Naive thymus-derived CD4-positive, alpha-beta T cell (primary cell): Measurements from ENCODE around the gene ATG16L2. TPM values are rescaled to one million over a fixed set of nuclear protein-coding genes. Genes with fewer than 3 reads are reported as not detected.

Source experiments
- microRNA-seq: library from miRNA; unstranded; fragments of <30 nt; microRNA quantifications from one replicate; pipeline ENCODE4 v1.2.0, GENCODE V29; 2022; ENCODE audit warnings: borderline microRNAs expressed
- polyA plus RNA-seq, 2 donors: library from polyadenylated mRNA; unstranded; fragments of 300-500 nt; fragmentation: Illumina TruSeq; gene quantifications; one replicate each; pipeline ENCODE4 v1.2.3, GENCODE V29; 2021
- total RNA-seq, 6 experiments: library from RNA in 5 of 6; stranded (reverse) in 5 of 6; gene quantifications; 1 replicate in 5 of 6; 2 replicates in 1 of 6; pipeline ENCODE4 v1.2.3 and lab custom pipeline; 2021 to 2026

Gene ATG16L2
- total and polyA plus RNA-seq, 7 experiments from 2014 or later, result 12.8 to 199 (median 134) TPM

Small RNAs within 50 kb of the gene (microRNA-seq; reads per million reads assigned to microRNA genes)
- not detected for gene MIR4692

Other genes with a start within 250 kb of the ATG16L2 start
- 1 to 10 TPM in 4 of 5 experiments, under 1 TPM in 1; 0.97 to 9.0 (median 1.7) TPM for gene PDE2A, start 140.0 kb upstream of the ATG16L2 start, total RNA-seq
- not detected for gene PDE2A, start 140.0 kb upstream of the ATG16L2 start, polyA plus RNA-seq
- 100 to 1,000 TPM; 119 to 317 (median 156) TPM for gene ARAP1, start 62.0 kb upstream of the ATG16L2 start, total RNA-seq
- gene ARAP1, start 62.0 kb upstream of the ATG16L2 start, polyA plus RNA-seq, result 10 to 100 TPM; 30.4 to 55.3 TPM
- gene STARD10, start 20.4 kb upstream of the ATG16L2 start, total RNA-seq, result 10 to 100 TPM; 10.9 to 26.1 (median 16.4) TPM
- 10 to 100 TPM; 18.4 to 20.0 TPM for gene STARD10, start 20.4 kb upstream of the ATG16L2 start, polyA plus RNA-seq